Erythroblast (primary cell): ENCODE results near the gene CCNYL1.

Source experiments
- GATA1 ChIP-seq: IDR thresholded peaks from 2 replicates; pipeline ENCODE4 v1.6.1; 2011; ENCODE audit warnings: low read depth, mild to moderate bottlenecking, control low read depth, low read length, moderate library complexity
- POLR2A ChIP-seq: IDR thresholded peaks from 2 replicates; pipeline ENCODE4 v1.6.1; 2011; ENCODE audit warnings: mild to moderate bottlenecking, low read length

GRCh38 chr2:207782238-207783030 is 71.0 kb downstream of the CCNYL1 start:
- no peak for TF ChIP-seq POLR2A
- no peak for TF ChIP-seq GATA1
